Adrenal gland (tissue), 5 donors: ENCODE measurements around the gene CWF19L1.

Source experiments
- POLR2A ChIP-seq, 2 donors: fragments of 450-650 bp; IDR thresholded peaks; one replicate each; pipeline ENCODE4 v1.6.1; 2017; ENCODE audit warnings: antibody characterized with exemption in 2 of 2, mild to moderate bottlenecking in 2 of 2, moderate library complexity in 1 of 2
- TF ChIP-seq, protein P1 (sequence below), 6 experiments: fragments of 450-650 bp in 4 of 6; fragments of 200-600 bp in 2 of 6; sonication (generic) in 1 of 6; IDR thresholded peaks; 1 replicate in 5 of 6; 2 replicates in 1 of 6; pipeline versions ENCODE4 v1.5.1 to v1.8.0; 2016 to 2021; ENCODE audit warnings: antibody characterized with exemption in 6 of 6, mild to moderate bottlenecking in 2 of 6, moderate library complexity in 1 of 6
- donor health status: DM: no; HTN: no; CAD: no.

DNA sequence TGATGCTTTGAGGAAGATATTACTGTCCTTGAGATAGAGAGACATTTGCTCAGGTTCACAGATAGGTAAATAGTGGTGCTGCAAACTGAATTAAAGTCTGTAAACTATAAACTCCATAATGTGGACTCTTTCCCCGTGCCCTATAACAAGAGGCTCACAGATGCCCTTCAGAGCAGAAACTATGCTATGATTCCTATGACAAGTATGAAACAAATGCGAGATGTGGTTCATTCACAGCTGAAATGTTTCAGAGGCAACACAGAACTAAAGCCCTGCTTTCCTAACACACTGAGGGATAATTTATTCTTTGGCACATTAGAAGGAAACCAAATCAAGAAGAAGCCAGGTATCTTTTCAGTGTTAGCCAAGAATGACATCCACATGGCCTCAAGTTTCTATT is 51.4 kb downstream of the CWF19L1 start:
- TF ChIP-seq, protein P1, sequence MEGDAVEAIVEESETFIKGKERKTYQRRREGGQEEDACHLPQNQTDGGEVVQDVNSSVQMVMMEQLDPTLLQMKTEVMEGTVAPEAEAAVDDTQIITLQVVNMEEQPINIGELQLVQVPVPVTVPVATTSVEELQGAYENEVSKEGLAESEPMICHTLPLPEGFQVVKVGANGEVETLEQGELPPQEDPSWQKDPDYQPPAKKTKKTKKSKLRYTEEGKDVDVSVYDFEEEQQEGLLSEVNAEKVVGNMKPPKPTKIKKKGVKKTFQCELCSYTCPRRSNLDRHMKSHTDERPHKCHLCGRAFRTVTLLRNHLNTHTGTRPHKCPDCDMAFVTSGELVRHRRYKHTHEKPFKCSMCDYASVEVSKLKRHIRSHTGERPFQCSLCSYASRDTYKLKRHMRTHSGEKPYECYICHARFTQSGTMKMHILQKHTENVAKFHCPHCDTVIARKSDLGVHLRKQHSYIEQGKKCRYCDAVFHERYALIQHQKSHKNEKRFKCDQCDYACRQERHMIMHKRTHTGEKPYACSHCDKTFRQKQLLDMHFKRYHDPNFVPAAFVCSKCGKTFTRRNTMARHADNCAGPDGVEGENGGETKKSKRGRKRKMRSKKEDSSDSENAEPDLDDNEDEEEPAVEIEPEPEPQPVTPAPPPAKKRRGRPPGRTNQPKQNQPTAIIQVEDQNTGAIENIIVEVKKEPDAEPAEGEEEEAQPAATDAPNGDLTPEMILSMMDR (IDR thresholded peaks at IDR 0.05): no peak
- no peak for TF ChIP-seq POLR2A (IDR thresholded peaks at IDR 0.05)
